ENCODE measurements around the gene CPNE1. TPM values are rescaled to one million over a fixed set of nuclear protein-coding genes. Genes with fewer than 3 reads are reported as not detected.

The CPNE1 gene
- total and polyA plus RNA-seq, 2 donors, result 87.9 to 161 TPM

DNA sequence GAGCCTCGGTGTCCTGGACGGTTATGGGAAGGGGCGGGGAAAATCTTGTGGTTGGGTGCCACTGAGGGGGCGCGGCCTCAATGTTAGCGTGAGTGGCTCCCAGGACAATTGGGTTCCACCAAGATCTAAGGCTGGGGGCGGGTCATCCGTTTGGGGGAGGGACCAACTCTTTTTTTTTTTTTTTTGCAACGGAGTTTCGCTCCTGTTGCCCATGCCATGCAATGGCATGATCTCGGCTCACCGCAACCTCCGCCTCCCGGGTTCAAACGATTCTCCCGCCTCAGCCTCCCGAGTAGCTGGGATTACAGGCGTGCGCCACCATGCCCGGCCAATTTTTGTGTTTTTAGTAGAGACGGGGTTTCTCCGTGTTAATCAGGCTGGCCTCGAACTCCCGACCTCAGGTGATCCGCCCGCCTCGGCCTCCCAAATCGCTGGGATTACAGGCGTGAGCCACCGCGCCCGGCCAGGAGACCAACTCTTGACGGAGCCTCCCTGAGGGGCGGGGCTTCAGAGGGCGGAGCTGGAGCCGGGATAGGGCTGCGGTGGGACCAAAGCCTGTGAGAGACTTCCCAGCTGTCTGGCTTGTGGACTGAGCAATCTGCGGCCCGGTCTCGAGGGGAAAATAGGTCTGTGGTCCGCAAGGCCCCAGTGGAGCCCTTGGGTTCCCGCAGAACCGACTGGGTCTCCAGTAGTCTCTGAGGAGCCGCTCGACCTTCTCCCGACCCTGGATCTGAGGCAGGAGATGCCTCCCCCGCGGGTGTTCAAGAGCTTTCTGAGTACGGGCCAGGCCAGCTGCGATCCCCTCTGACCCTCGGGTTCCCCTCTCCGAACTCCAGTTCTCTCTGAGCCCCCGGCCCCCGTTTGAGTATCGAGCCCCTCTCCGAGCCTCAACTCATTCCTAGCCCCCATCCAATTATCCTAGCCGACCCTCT, 48.0 kb downstream of the CPNE1 start:
- Histone ChIP-seq H3K36me3 (ENCODE audit: insufficient read depth) (no peaks in the 10 kb centered on the region), H3K4me3 (ENCODE audit: low read depth, low read length) (peak overlapping the region; percentile 21), H3K4me1 (ENCODE audit: insufficient read depth) (no peaks in the 10 kb centered on the region), H3K27ac (ENCODE audit: low read depth) (peak overlapping the region; percentile 65)
- 5% methylated on average over 57 of the region's 57 CpGs for WGBS
- peak; percentile 95 for DNase-seq (ENCODE audit: extremely low spot score)

DNA sequence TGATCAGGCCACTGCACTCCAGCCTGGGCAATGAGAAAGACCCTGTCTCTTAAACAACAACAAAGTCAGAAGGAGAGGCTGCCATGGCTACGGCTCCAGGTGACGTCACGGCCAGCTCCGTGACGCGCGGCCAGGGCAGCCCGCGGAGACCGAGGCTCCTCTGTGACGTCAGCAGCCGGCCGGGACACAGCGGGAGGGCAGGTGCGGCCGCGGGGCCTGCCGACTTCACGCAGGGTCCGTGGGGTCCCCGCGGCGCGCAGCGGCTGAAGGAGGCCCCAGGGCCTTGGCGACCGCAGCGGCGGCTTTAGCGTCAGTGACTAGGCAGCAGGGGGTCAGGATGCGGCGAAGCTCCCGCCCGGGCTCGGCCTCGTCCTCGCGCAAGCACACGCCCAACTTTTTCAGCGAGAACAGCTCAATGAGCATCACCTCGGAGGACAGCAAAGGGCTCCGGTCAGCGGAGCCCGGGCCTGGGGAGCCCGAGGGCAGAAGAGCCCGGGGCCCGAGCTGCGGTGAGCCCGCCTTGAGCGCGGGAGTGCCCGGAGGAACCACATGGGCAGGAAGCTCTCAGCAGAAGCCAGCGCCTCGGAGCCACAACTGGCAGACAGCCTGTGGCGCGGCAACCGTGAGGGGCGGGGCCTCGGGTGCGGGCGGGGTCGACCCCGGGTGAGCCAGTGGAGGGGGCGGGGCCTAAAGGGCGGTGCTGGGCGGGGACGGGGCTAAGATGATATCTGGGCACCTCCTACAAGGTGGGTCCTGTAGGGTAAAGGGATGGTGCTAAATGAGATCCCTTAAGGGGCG, 48.8 kb downstream of the CPNE1 start, which contains the start of gene SPAG4:
TSS of gene SPAG4 (plus strand) at position 163 of the 798 bp plus-strand sequence. CDS start at position 338, 175 bp downstream.
- WGBS, result under 1% methylated on average over 68 of the region's 68 CpGs
- peak within 1 kb of the TSS; percentile 50 for H3K4me3 ChIP-seq (ENCODE audit: low read depth, low read length)
- no peaks in the 10 kb centered on the region for H3K4me1 ChIP-seq (ENCODE audit: insufficient read depth)
- H3K36me3 ChIP-seq (ENCODE audit: insufficient read depth), result no peaks in the 10 kb centered on the region
- peak within 1 kb of the TSS; percentile 89 for H3K27ac ChIP-seq (ENCODE audit: low read depth)
- no peak for DNase-seq (ENCODE audit: extremely low spot score)

DNA sequence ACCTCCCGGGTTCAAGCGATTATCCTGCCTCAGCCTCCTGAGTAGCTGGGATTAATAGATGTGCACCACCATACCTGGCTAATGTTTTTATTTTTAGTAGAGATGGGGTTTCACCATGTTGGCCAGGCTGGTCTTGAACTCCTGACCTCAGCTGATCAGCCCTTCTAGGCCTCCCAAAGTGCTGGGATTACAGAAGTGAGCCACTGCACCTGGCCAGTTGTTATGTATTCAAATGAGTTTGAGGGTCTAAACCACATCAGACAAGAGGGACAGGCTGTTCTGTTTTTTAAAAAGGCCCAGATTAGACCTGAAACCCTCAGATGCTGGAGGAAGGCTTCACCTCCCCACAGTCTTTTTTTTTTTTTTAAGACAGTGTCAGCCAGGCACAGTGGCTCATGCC, 53.2 kb downstream of the CPNE1 start:
- no peak for DNase-seq (ENCODE audit: extremely low spot score)
- Histone ChIP-seq H3K36me3 (ENCODE audit: insufficient read depth) (no peaks in the 10 kb centered on the region), H3K4me1 (ENCODE audit: insufficient read depth) (no peaks in the 10 kb centered on the region), H3K27ac (ENCODE audit: low read depth) (no peak overlapping the region), H3K4me3 (ENCODE audit: low read depth, low read length) (no peak overlapping the region)
- 94% methylated on average over 2 of the region's 2 CpGs for WGBS

DNA sequence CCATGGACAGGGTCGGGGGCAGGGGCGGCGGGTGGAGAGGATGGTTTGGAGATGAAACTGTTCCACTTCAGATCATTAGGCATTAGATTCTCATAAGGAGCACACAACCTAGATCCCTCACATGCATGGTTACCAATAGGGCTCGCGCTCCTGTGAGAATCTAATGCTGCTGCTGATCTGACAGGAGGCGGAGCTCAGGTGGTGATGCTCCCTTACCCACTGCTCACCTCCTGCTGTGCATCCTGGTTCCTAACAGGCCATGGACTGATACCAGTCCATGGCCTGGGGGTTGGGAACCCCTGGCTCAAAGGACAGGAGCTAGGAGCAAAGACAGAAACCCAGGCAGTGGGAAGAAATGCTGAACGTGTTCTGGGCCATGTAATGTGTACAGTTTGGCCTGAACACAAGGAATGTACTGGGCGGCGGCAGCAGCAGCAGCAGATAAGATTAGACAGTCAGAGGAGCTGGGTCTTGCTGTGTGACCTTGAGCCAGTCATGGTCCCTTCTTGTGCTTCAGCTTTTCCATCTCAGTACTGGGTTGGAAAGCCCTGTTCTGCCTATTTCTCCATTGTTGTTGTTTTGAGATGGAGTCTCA, 53.8 kb downstream of the CPNE1 start:
- DNase-seq (ENCODE audit: extremely low spot score), result no peak

DNA sequence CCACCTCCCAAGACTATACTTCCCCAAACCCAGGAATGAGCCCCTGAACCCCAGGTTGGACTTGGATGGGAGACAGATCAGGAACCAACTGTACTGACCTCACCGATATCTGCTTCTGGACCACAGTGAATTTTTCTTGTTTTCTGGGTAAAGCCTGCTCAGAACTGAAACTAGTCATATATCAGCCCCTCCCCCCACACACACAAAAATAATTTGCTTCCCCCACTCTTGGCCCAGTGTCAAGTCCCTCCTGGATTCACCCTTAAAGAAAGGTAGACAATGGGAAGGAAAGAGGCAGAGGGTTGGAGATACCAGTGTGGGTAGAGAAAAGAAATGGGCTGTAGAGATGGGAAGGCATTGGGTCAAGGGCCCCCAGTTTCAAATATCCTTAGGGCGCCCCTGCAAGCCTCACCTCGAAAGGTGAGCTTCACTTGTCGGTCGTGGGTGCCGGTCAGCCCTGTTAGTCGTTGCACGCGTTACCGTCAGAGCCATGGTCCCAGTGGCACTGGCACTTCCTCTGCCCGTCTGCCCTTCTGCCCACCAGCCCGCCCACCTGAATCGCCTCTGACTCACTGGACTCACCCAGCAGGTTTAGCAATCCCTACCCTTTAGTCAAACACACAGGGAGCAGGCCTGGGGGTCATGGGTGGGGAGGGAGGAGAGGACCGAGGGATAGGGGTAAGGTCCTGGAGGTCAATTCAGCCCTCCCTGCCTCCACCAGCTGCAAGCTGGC, 57.5 kb downstream of the CPNE1 start:
- no peak for DNase-seq (ENCODE audit: extremely low spot score)
- WGBS, result 75% methylated on average over 14 of the region's 14 CpGs
- H3K36me3 ChIP-seq (ENCODE audit: insufficient read depth), result no peaks in the 10 kb centered on the region
- no peaks in the 10 kb centered on the region for H3K4me1 ChIP-seq (ENCODE audit: insufficient read depth)
- H3K4me3 ChIP-seq (ENCODE audit: low read depth, low read length), result no peak overlapping the region
- no peak overlapping the region for H3K27ac ChIP-seq (ENCODE audit: low read depth)

More for the DNA sequence above, 53.8 kb downstream of the CPNE1 start:
- no peaks in the 10 kb centered on the region for H3K36me3 ChIP-seq (ENCODE audit: insufficient read depth)
- no peaks in the 10 kb centered on the region for H3K4me1 ChIP-seq (ENCODE audit: insufficient read depth)
- no peak overlapping the region for H3K27ac ChIP-seq (ENCODE audit: low read depth)
- no peak overlapping the region for H3K4me3 ChIP-seq (ENCODE audit: low read depth, low read length)
- WGBS, result 82% methylated on average over 9 of the region's 9 CpGs

DNA sequence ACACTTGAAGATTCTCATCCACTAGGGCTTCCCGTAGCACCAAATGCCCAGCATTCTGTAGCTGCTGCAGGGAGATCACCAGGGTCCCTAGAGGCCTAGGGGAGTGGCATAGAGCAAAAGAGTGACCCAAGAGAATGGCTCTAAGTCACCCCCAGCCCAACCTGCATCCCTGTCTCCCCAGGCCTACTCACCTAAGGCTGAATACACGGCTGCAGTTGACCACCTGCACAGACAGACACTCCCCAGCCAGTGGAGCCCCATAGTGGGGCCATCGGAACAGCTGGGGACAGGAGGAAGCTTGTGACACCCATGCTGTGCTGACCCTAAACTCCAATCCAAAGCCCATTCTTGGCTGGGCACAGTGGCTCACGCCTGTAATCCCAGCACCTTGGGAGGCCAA, 58.6 kb downstream of the CPNE1 start:
- 86% methylated on average over 4 of the region's 4 CpGs for whole genome bisulfite sequencing
- no peak for DNase-seq (ENCODE audit: extremely low spot score)
- H3K4me1 ChIP-seq (ENCODE audit: insufficient read depth), result no peaks in the 10 kb centered on the region
- H3K36me3 ChIP-seq (ENCODE audit: insufficient read depth), result no peaks in the 10 kb centered on the region
- H3K27ac ChIP-seq (ENCODE audit: low read depth), result no peak overlapping the region
- no peak overlapping the region for H3K4me3 ChIP-seq (ENCODE audit: low read depth, low read length)

DNA sequence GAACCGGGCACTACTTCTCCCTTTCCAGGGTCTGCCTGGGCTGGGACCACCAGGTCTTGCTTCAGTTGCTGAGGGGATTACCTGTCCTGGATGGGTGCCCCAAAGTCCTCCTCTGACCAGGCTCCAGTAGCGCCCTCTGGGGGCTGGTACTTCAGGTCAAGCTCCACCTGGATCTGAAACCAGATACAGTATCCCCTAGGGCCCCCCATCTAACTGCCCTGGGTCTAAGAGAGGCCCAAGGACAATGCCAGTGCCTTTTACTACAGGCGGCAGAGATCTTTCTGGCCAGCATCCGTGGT, 60.3 kb downstream of the CPNE1 start:
- no peak overlapping the region for H3K27ac ChIP-seq (ENCODE audit: low read depth)
- no peak overlapping the region for H3K4me3 ChIP-seq (ENCODE audit: low read depth, low read length)
- WGBS, result 52% methylated on average over 4 of the region's 4 CpGs
- no peak for DNase-seq (ENCODE audit: extremely low spot score)
- H3K36me3 ChIP-seq (ENCODE audit: insufficient read depth), result no peaks in the 10 kb centered on the region
- H3K4me1 ChIP-seq (ENCODE audit: insufficient read depth), result no peaks in the 10 kb centered on the region

DNA sequence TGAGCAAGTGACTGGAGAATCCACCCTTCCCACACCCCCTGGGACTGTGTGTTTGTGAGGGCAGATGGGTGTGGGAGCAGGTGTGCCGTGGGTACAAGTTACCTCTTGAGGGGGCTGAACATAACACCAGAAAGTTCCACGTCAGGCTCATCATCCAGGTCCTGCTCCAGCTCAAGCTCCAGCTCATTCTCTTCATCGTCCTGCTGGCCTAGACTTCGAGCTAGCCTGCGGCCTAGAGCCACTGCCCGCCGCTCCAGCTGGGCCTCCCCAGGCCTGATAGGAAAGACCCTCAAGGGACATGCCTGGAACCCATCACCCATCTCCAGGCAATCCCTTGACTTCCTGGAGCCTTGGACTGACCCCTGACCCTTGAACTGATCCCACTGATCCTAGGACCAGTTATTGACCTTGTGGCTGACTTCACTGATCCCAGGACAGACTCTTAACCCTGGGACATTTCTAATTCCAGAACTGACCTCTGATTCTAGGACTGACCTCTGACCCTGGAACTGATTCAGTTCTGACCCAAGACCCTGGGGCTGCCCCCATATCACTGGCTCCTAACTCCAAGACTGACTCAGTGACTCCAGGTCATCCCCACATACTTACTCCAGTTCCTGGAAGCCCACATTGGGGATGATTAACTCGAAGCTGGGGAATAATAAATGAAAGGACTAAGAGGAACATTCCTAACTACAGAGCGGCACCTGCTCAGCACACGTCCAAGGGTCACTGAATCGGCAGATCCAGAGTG, 60.8 kb downstream of the CPNE1 start:
- H3K4me1 ChIP-seq (ENCODE audit: insufficient read depth), result no peaks in the 10 kb centered on the region
- H3K4me3 ChIP-seq (ENCODE audit: low read depth, low read length), result no peak overlapping the region
- 93% methylated on average over 11 of the region's 11 CpGs for WGBS
- H3K36me3 ChIP-seq (ENCODE audit: insufficient read depth), result no peaks in the 10 kb centered on the region
- H3K27ac ChIP-seq (ENCODE audit: low read depth), result no peak overlapping the region
- DNase-seq (ENCODE audit: extremely low spot score), result no peak

DNA sequence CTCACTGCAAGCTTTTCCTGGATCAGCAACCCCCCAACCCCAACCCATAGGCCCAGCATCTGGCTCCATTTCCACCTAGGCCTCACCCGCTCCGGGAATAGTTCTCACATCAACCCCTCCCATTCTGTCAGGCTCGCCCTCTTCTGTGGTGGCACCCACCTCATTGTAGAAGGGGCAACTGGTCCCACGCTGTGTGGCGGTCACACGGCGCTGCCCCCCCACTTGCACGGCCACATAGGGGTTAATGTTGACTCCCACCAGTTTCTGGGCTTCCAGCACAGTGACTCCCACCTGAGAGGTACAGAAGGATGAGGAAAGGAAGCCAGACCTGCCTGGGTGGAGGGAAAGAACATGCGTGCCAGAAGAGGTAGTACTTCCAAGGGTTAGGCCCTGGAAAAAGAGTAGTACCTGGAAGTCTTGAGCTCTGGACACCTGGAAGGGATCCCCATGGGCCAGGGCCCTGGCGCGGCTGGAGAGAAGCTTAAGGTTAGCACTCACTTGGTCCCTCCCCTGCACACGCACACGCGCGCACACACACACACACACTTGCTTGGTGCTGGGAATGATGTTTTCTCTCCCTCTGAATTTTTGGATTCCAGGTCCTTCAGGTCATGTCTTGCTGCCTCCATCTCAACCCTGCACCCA, 61.7 kb downstream of the CPNE1 start:
- no peak for DNase-seq (ENCODE audit: extremely low spot score)
- Histone ChIP-seq H3K4me1 (ENCODE audit: insufficient read depth) (no peaks in the 10 kb centered on the region), H3K27ac (ENCODE audit: low read depth) (no peak overlapping the region), H3K36me3 (ENCODE audit: insufficient read depth) (no peaks in the 10 kb centered on the region), H3K4me3 (ENCODE audit: low read depth, low read length) (no peak overlapping the region)
- 93% methylated on average over 15 of the region's 15 CpGs for WGBS

DNA sequence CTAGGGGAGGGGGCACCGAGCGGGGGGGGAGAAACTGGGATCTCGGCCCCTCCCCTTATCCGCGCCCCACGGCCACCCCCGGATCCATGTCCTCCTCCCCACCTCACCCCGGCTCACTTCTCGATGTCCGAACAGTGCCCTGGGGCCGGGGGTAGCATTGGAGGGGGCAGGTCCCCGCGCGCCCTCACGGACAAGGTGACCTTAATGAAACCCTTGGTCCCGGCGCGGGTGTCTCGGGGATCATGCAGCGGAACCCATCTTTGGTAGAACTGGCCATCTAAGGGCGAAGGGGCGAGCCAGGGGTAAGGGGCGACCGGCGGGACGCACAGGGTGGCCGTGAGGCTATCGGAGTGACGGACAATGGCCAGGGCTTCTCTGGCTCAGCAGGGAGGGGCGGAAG, 62.7 kb downstream of the CPNE1 start:
- 32% methylated on average over 30 of the region's 30 CpGs for WGBS
- Histone ChIP-seq H3K4me3 (ENCODE audit: low read depth, low read length) (peak overlapping the region; percentile 32), H3K4me1 (ENCODE audit: insufficient read depth) (no peaks in the 10 kb centered on the region), H3K36me3 (ENCODE audit: insufficient read depth) (no peaks in the 10 kb centered on the region), H3K27ac (ENCODE audit: low read depth) (no peak overlapping the region)
- no peak for DNase-seq (ENCODE audit: extremely low spot score)

DNA sequence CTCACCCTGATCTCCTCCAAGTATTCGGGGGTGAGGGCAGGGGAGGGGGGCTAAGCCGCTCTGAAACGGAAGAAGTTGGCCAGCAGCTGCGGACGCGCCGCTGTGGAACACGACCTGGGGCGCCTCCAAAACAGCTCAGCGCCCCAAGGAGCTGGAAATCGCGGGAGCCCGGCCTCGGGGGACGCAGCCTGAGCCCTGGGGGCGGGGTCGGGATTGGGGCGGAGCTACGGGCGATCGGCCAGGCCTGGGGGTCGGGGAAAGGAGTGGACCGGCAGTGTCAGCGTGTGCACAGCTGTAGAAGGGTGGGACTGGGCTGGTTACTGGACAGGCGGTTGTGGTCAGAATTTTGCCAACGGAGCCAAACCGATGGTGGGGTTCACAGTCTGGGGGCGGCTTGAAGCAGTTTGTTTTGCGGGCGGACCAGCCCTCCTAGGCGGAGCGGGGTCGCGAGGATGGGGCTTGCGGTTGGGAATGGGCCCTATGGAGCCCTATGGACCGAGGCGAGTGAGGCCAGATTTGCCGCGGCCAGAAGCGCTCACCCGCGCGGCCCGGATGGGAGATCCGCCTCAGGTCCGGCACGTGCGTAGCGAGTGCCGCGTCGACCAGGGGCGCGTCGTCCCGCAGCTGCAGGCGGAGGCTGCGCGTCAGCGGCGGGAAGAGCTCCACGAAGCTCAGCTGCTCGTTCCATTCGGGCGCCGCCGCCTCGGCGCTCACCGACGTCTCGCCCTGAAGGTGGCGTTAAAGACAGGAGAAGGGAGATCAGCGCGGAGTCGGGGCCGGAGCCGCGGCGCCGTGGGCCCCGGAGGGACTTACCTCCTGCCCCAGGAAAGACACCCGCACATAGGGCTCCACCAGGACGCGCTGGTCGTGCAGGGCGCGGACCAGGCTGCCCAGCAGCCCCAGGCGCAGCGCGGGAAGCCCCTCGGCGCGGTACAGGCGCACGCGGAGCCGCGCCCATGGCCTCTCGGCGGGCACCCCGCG, 63.4 kb downstream of the CPNE1 start:
- Histone ChIP-seq H3K27ac (ENCODE audit: low read depth) (no peak overlapping the region), H3K4me3 (ENCODE audit: low read depth, low read length) (peak overlapping the region; percentile 32), H3K4me1 (ENCODE audit: insufficient read depth) (no peaks in the 10 kb centered on the region), H3K36me3 (ENCODE audit: insufficient read depth) (no peaks in the 10 kb centered on the region)
- no peak for DNase-seq (ENCODE audit: extremely low spot score)
- WGBS, result 4% methylated on average over 103 of the region's 103 CpGs

All from urinary bladder (tissue), 4 donors.